LNCaP clone FGC (cell line): ENCODE results near the gene SLC9A5.

Experiments
- DNase-seq: peaks from one replicate; pipeline ENCODE4 v3.0.0-alpha.2; 2011; ENCODE audit warnings: low read depth
- H3K4me3 ChIP-seq: 2 replicates; pipeline ENCODE4 v1.5.1; 2011; ENCODE audit warnings: mild to moderate bottlenecking, low read depth, low read length, control low read depth
- TF ChIP-seq, protein P1 (sequence below): IDR thresholded peaks from 2 replicates; pipeline ENCODE4 v1.5.1; 2012; ENCODE audit warnings: mild to moderate bottlenecking; ENCODE audit not compliant: control insufficient read depth, insufficient read depth; ENCODE audit errors: extremely low read depth

Gene SLC9A5

DNA sequence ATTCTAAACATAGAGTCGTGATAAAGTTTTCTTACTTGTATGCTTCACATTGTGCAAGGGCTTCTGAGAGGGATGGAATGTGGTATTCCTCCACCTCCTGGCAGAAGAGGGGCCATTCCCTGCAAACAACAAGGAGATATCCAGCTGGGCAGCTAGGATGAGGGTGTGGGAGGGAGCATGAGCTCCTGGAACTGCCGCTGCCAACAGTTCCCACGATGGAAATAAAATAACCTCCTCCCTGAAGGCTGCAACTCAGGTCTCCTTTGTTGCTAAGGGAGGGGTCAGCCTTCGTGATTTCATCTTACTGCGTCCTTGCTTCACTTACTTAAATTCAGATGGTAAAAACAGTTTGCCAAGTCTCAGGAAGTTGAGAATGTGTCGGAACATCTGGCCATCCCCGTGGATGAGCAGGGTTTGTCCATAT is 46.2 kb downstream of the SLC9A5 start:
- DNase-seq, result no peak
- TF ChIP-seq, protein P1, sequence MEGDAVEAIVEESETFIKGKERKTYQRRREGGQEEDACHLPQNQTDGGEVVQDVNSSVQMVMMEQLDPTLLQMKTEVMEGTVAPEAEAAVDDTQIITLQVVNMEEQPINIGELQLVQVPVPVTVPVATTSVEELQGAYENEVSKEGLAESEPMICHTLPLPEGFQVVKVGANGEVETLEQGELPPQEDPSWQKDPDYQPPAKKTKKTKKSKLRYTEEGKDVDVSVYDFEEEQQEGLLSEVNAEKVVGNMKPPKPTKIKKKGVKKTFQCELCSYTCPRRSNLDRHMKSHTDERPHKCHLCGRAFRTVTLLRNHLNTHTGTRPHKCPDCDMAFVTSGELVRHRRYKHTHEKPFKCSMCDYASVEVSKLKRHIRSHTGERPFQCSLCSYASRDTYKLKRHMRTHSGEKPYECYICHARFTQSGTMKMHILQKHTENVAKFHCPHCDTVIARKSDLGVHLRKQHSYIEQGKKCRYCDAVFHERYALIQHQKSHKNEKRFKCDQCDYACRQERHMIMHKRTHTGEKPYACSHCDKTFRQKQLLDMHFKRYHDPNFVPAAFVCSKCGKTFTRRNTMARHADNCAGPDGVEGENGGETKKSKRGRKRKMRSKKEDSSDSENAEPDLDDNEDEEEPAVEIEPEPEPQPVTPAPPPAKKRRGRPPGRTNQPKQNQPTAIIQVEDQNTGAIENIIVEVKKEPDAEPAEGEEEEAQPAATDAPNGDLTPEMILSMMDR, result no peak
- no peak overlapping the region for H3K4me3 ChIP-seq

DNA sequence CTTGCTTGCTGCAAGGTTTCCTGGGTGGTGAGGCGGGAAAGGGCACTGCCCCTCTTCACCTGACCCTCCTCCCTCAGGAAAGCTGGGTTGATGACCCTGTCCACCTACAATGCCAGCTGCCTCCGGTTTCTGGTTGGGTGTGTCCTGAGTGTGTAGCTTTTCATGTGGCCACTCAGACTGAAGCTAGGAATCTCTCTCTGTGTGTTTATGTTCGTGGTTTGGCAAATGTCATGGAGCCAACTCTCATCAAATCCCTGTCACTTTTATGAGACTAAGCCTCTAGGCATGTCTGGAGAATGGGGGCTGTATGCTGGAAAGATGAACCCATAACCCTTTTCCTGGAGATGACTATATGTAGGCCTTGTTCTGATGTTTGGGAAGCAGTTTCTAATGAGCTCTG is 47.6 kb downstream of the SLC9A5 start:
- no peak for DNase-seq

DNA sequence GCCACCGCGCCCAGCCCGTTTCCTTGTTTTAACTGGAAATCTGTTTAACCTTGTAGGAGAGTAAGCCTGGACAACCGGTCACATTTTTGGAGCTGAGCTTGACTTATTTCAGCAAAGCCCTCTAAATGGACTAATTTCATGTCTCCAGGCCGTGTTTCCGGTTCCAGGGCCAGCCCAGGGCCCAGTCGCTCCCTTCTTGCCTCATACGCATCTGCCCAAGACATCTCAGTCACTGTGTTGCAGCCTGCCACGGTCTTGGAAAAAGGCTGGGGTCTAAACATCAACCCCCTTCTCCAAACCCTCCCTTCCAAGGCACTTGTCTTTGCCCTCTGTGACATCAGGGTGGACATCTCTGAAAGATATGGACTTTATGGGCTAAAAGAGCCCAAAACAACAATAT is 49.5 kb downstream of the SLC9A5 start:
- H3K4me3 ChIP-seq, result no peak overlapping the region
- TF ChIP-seq, protein P1, result no peak
- DNase-seq, result no peak

More for the DNA sequence above, 47.6 kb downstream of the SLC9A5 start:
- H3K4me3 ChIP-seq, result no peak overlapping the region
- TF ChIP-seq, protein P1, result no peak

DNA sequence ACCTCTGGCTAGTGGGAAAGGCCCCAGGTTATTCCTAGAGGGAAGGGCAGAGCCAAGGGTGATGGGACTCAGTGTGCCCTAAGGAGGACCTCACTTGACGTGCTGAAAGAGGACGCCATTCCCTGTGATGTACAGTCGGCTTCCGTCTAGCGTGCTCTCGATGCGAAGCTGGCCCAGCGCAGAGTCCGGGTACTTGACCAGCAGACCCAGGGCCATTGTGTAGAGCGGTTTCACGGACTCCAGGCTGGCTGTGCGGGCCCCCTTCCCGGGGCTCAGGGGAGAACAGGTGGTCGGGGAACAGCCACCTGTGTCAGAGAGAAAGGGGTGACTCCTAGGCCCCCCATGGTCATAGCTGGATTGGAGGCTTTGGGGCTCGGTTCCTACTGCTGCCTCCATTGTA is 50.5 kb downstream of the SLC9A5 start:
- no peak overlapping the region for H3K4me3 ChIP-seq
- TF ChIP-seq, protein P1, result no peak
- no peak for DNase-seq

DNA sequence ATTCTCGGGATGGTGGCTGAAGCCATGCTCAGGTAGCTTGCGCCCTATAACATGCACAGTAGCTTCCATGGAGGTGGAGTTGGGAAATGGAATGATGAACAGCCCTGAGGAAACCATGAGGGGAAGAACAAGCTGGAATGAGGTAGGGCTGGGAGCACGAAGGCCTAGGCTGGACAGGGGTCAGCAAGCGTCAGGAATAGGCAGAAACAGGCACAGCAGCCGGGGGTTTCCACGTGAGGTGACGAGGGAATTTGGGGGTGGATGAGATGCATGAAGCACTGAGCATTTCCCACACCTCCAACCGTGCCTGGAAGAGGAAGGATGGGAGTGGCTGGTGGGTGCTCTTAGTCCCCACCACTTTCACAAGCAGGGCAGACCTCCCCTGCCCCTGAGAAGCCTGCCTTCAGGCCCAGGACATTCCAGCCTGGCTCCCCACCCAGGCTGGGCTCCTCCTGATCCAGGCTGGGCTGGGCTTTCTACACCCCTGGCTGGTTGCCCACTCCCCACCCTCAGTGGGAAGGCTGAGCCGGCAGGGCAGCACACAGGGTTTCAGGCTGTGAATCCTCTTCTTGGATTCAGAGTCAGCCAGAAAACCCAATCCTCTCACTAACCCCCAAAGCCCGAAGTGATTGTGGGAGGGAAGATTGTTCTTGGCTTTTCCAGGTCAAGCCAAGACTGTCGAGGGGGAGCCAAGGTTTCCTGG is 52.5 kb downstream of the SLC9A5 start:
- no peak for DNase-seq
- H3K4me3 ChIP-seq, result no peak overlapping the region
- TF ChIP-seq, protein P1, result no peak

DNA sequence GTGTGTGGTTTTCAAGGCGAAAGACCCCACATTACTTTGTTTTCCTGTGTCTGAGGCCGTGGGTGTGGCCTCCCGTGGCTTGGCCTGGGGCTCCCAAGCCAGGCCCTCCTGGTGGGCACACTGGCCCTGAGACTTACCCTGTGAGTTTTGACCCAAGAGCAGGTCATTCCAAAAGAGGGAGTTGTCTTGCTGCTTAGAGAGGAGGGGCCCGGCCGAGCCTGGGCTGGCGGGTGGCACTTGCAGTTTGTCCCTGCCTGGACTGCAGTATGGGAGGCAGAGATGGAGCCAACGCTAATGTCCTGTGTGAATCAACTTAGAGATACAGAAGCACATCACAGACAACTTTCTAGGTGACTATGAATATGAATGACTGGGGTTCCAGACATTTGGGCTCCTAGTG is 53.3 kb downstream of the SLC9A5 start:
- TF ChIP-seq, protein P1, result no peak
- no peak overlapping the region for H3K4me3 ChIP-seq
- no peak for DNase-seq

DNA sequence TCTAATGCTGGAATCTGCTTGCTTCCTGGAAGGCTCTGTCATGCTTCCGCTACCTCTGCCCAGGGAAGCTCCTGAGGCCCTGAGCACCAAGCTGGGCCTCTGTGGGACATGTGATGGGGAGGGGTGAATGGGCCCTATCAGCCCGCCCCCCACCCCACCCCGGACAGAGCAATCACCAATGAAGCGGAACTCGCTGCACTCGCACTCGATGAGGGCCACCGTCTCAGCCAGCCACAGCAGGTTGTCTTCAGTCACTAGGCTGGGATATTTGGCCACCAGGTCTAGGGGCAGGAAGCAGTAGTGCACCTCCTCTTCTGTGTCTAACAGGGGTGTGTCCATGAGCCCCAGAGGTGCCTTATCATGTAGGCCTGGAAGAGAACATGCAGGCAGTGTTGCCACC is 54.2 kb downstream of the SLC9A5 start:
- H3K4me3 ChIP-seq, result no peak overlapping the region
- TF ChIP-seq, protein P1, result no peak
- no peak for DNase-seq
